Ishikawa (cell line): Measurements from ENCODE around the gene MAGOH.

Experiments
- CEBPB ChIP-seq: IDR thresholded peaks from 2 replicates; pipeline ENCODE4 v1.6.1; 2012
- CREB1 ChIP-seq: IDR thresholded peaks from 2 replicates; pipeline ENCODE4 v1.6.1; 2012; ENCODE audit warnings: low read depth
- EGR1 ChIP-seq: IDR thresholded peaks from 2 replicates; pipeline ENCODE4 v1.6.1; 2012
- EP300 ChIP-seq: IDR thresholded peaks from 2 replicates; pipeline ENCODE4 v1.6.1; 2012; ENCODE audit warnings: borderline replicate concordance
- FOXM1 ChIP-seq: IDR thresholded peaks from 2 replicates; pipeline ENCODE4 v1.6.1; 2012; ENCODE audit warnings: low read depth, borderline replicate concordance
- NFIC ChIP-seq: IDR thresholded peaks from 2 replicates; pipeline ENCODE4 v1.6.1; 2012
- RAD21 ChIP-seq: IDR thresholded peaks from 2 replicates; pipeline ENCODE4 v1.6.1; 2012; ENCODE audit warnings: low read depth
- REST ChIP-seq: IDR thresholded peaks from 2 replicates; pipeline ENCODE4 v1.6.1; 2012; ENCODE audit warnings: low read depth, mild to moderate bottlenecking
- TAF1 ChIP-seq: IDR thresholded peaks from 2 replicates; pipeline ENCODE4 v1.6.1; 2012; ENCODE audit warnings: low read depth, mild to moderate bottlenecking
- TCF12 ChIP-seq: IDR thresholded peaks from 2 replicates; pipeline ENCODE4 v1.6.1; 2012; ENCODE audit warnings: low read depth
- TEAD4 ChIP-seq: IDR thresholded peaks from 2 replicates; pipeline ENCODE4 v1.6.1; 2012
- USF1 ChIP-seq: IDR thresholded peaks from 2 replicates; pipeline ENCODE4 v1.6.1; 2012
- YY1 ChIP-seq: IDR thresholded peaks from 2 replicates; pipeline ENCODE4 v1.6.1; 2012; ENCODE audit warnings: low read depth
- ZBTB7A ChIP-seq: IDR thresholded peaks from 2 replicates; pipeline ENCODE4 v1.6.1; 2012; ENCODE audit warnings: low read depth
- TF ChIP-seq, protein P1 (sequence below): IDR thresholded peaks from 2 replicates; pipeline ENCODE4 v1.6.1; 2012

The MAGOH gene

GRCh38 chr1:53264048-53264447 lies 25.7 kb upstream of the MAGOH start:
- TF ChIP-seq RAD21 = no peak
- TF ChIP-seq CREB1 = no peak
- no peak for TF ChIP-seq ZBTB7A
- no peak for TF ChIP-seq REST
- TF ChIP-seq EP300 = no peak
- no peak for TF ChIP-seq TEAD4

DNA sequence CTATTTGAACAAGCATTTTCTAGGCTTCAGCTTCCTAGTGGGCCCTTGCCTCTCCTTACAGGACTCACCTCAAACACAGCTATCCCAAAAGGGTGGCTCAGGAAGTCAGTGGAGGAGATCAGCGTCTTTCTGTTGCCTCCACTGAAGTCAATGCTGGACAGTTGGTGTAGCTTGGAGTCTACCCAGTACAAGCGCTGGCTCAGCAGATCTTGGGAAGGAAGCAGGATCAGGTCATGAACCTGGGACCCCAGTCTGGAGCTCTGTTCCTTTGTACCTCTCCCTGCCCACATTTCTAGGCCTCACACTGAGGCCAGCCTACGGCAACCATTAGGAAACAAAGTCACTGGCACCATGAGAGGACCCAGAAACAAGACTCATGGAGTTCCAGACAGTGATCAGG lies 23.7 kb upstream of the MAGOH start:
- no peak for TF ChIP-seq NFIC
- TF ChIP-seq CEBPB = no peak
- TF ChIP-seq USF1 = no peak
- TF ChIP-seq EGR1 = no peak
- TF ChIP-seq ZBTB7A = no peak
- TF ChIP-seq, protein P1, sequence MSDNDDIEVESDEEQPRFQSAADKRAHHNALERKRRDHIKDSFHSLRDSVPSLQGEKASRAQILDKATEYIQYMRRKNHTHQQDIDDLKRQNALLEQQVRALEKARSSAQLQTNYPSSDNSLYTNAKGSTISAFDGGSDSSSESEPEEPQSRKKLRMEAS = no peak
- TF ChIP-seq TCF12 = no peak
- TF ChIP-seq YY1 = no peak
- TF ChIP-seq TAF1 = no peak
- no peak for TF ChIP-seq REST
- no peak for TF ChIP-seq RAD21
- no peak for TF ChIP-seq TEAD4
- TF ChIP-seq EP300 = no peak
- TF ChIP-seq FOXM1 = no peak

- TF ChIP-seq REST = no peak
- TF ChIP-seq RAD21 = no peak
- no peak for TF ChIP-seq EP300
- TF ChIP-seq TAF1 = no peak
- no peak for TF ChIP-seq TCF12
- no peak for TF ChIP-seq USF1
- no peak for TF ChIP-seq TEAD4
- no peak for TF ChIP-seq CREB1
- TF ChIP-seq EGR1 = no peak
- TF ChIP-seq ZBTB7A = no peak
- TF ChIP-seq CEBPB = no peak
- TF ChIP-seq YY1 = no peak
These were observed 22.4 kb upstream of the MAGOH start for GRCh38 chr1:53260631-53261247.

GRCh38 chr1:53259932-53260331 lies 21.6 kb upstream of the MAGOH start:
- TF ChIP-seq TCF12 = no peak
- TF ChIP-seq, protein P1 = no peak
- TF ChIP-seq REST = no peak
